GM23338 (cell line): Measurements from ENCODE around the gene UCP1. TPM values are rescaled to one million over a fixed set of nuclear protein-coding genes. Genes with fewer than 3 reads are reported as not detected.

Experiments used
- ATAC-seq: fragments of 200-7000 bp; cut with Tn5 transposase; 3 replicates; pipeline ENCODE4 v1.9.1; 2020
- DNase-seq: peaks from one replicate; pipeline ENCODE4 v3.0.0-alpha.2; 2015; ENCODE audit warnings: low spot score
- H2AFZ ChIP-seq: fragments of 200-600 bp; sonication (generic); 2 replicates; pipeline ENCODE4 v1.8.0; 2016; ENCODE audit warnings: antibody characterized with exemption, mild to moderate bottlenecking, moderate library complexity
- H3F3A ChIP-seq: fragments of 200-600 bp; sonication (generic); replicated peaks from 2 replicates; pipeline ENCODE4 v1.8.0; 2017; ENCODE audit warnings: antibody characterized with exemption, mixed run types, low read depth
- H3K27ac ChIP-seq: fragments of 200-600 bp; sonication (generic); 2 replicates; pipeline ENCODE4 v1.6.1; 2016; ENCODE audit warnings: low read depth
- H3K27me3 ChIP-seq: fragments of 200-600 bp; sonication (generic); 2 replicates; pipeline ENCODE4 v1.8.0; 2016; ENCODE audit warnings: mild to moderate bottlenecking, mixed run types, moderate library complexity; ENCODE audit not compliant: insufficient read depth
- H3K36me3 ChIP-seq: fragments of 200-600 bp; sonication (generic); 2 replicates; pipeline ENCODE4 v1.8.0; 2016; ENCODE audit warnings: mild to moderate bottlenecking; ENCODE audit not compliant: insufficient read depth
- H3K4me1 ChIP-seq: fragments of 200-600 bp; sonication (generic); 2 replicates; pipeline ENCODE4 v1.8.0; 2016; ENCODE audit warnings: mild to moderate bottlenecking, moderate library complexity; ENCODE audit not compliant: insufficient read depth
- H3K4me2 ChIP-seq: fragments of 200-600 bp; sonication (generic); 2 replicates; pipeline ENCODE4 v1.7.1; 2017; ENCODE audit warnings: mixed run types
- H3K4me3 ChIP-seq: fragments of 200-600 bp; sonication (generic); 2 replicates; pipeline ENCODE4 v1.6.1; 2016; ENCODE audit warnings: mixed run types
- H3K79me2 ChIP-seq: fragments of 200-600 bp; sonication (generic); replicated peaks from 2 replicates; pipeline ENCODE4 v1.8.0; 2017; ENCODE audit warnings: mild to moderate bottlenecking; ENCODE audit not compliant: insufficient read depth
- H3K9me2 ChIP-seq: fragments of 200-600 bp; sonication (generic); 2 replicates; pipeline ENCODE4 v1.8.0; 2017; ENCODE audit not compliant: insufficient read depth
- H4K20me1 ChIP-seq: fragments of 200-600 bp; sonication (generic); replicated peaks from 2 replicates; pipeline ENCODE4 v1.8.0; 2017; ENCODE audit warnings: mild to moderate bottlenecking; ENCODE audit not compliant: insufficient read depth
- H3K27ac Mint-ChIP-seq: 2 replicates; pipeline ENCODE4 v1.8.0; 2020; ENCODE audit warnings: inconsistent platforms, mild to moderate bottlenecking, moderate library complexity, mixed read lengths
- H3K27me3 Mint-ChIP-seq: 3 replicates; pipeline ENCODE4 v1.8.0; 2022; ENCODE audit warnings: low read depth, mild to moderate bottlenecking, moderate library complexity, mixed read lengths, inconsistent platforms; ENCODE audit not compliant: insufficient read depth, poor library complexity
- H3K36me3 Mint-ChIP-seq: 3 replicates; pipeline ENCODE4 v1.8.0; 2021; ENCODE audit warnings: low read depth, mild to moderate bottlenecking, inconsistent platforms, moderate library complexity, mixed read lengths
- H3K4me1 Mint-ChIP-seq: 3 replicates; pipeline ENCODE4 v1.8.0; 2020; ENCODE audit warnings: mild to moderate bottlenecking, inconsistent platforms, mixed read lengths
- H3K4me3 Mint-ChIP-seq: 3 replicates; pipeline ENCODE4 v1.8.0; 2021; ENCODE audit warnings: moderate library complexity, mild to moderate bottlenecking, inconsistent platforms, mixed read lengths
- H3K9me3 Mint-ChIP-seq: 3 replicates; pipeline ENCODE4 v1.8.0; 2020; ENCODE audit warnings: moderate library complexity, mild to moderate bottlenecking, inconsistent platforms, mixed read lengths
- CREB1 ChIP-seq: fragments of 250-450 bp; sonication (Bioruptor Pico); IDR thresholded peaks from 2 replicates; pipeline ENCODE4 v1.5.0; 2020; ENCODE audit warnings: low read depth, mild to moderate bottlenecking, moderate library complexity
- EZH2 ChIP-seq: fragments of 200-600 bp; sonication (generic); IDR thresholded peaks from one replicate; pipeline ENCODE4 v1.8.0; 2017; ENCODE audit warnings: antibody characterized with exemption, mild to moderate bottlenecking, low read depth; ENCODE audit not compliant: unreplicated experiment
- EZH2phosphoT487 ChIP-seq: fragments of 200-600 bp; sonication (generic); IDR thresholded peaks from one replicate; pipeline ENCODE4 v1.8.1; 2018; ENCODE audit warnings: antibody characterized with exemption; ENCODE audit not compliant: unreplicated experiment
- JUNB ChIP-seq: IDR thresholded peaks from one replicate; pipeline ENCODE4 v1.6.1; 2016; ENCODE audit warnings: antibody characterized with exemption; ENCODE audit not compliant: unreplicated experiment
- NANOG ChIP-seq: IDR thresholded peaks from 2 replicates; pipeline ENCODE4 v1.6.1; 2016; ENCODE audit warnings: antibody characterized with exemption, borderline replicate concordance
- POLR2AphosphoS5 ChIP-seq: IDR thresholded peaks from 2 replicates; pipeline ENCODE4 v1.6.1; 2016; ENCODE audit warnings: antibody characterized with exemption, low read depth
- REST ChIP-seq: IDR thresholded peaks from one replicate; pipeline ENCODE4 v1.6.1; 2018; ENCODE audit warnings: antibody characterized with exemption; ENCODE audit not compliant: unreplicated experiment
- STAT1 ChIP-seq: IDR thresholded peaks from one replicate; pipeline ENCODE4 v1.6.1; 2016; ENCODE audit warnings: antibody characterized with exemption; ENCODE audit not compliant: unreplicated experiment
- ZNF114 ChIP-seq: fragments of 250-450 bp; sonication (Bioruptor Pico); IDR thresholded peaks from 2 replicates; pipeline ENCODE4 v1.5.0; 2020; ENCODE audit warnings: mild to moderate bottlenecking, moderate library complexity
- ZNF331 ChIP-seq: fragments of 250-450 bp; sonication (Bioruptor Pico); IDR thresholded peaks from 2 replicates; pipeline ENCODE4 v1.5.0; 2020; ENCODE audit warnings: low read depth, mild to moderate bottlenecking, moderate library complexity
- polyA plus RNA-seq: library from polyadenylated mRNA; unstranded; fragments of >200 nt; fragmentation: Nextera tagmentation; extraction: Ambion mirVana; gene quantifications from 2 replicates; pipeline ENCODE4 v1.2.1, GENCODE V29; 2016
- total RNA-seq: library from RNA; depleted of rRNA; stranded (reverse); fragments of >200 nt; shearing (Covaris generic); gene quantifications from 2 replicates; pipeline ENCODE4 v1.2.3, GENCODE V29; 2014
- TF ChIP-seq, protein P1 (sequence below): IDR thresholded peaks from 2 replicates; pipeline ENCODE4 v1.6.1; 2016; ENCODE audit warnings: antibody characterized with exemption
- TF ChIP-seq, protein P2 (sequence below), 2 experiments: fragments of 200-600 bp in 1 of 2; sonication (generic) in 1 of 2; conservative IDR thresholded peaks; 2 replicates each; pipeline versions ENCODE4 v1.5.1 to v1.6.1; 2016 to 2017; ENCODE audit warnings: antibody characterized with exemption in 2 of 2, low read depth in 2 of 2, mild to moderate bottlenecking in 2 of 2, moderate library complexity in 1 of 2

Gene UCP1
- total and polyA plus RNA-seq, 2 experiments from 2014 or later = 0.21 TPM; not detected in 1

DNA sequence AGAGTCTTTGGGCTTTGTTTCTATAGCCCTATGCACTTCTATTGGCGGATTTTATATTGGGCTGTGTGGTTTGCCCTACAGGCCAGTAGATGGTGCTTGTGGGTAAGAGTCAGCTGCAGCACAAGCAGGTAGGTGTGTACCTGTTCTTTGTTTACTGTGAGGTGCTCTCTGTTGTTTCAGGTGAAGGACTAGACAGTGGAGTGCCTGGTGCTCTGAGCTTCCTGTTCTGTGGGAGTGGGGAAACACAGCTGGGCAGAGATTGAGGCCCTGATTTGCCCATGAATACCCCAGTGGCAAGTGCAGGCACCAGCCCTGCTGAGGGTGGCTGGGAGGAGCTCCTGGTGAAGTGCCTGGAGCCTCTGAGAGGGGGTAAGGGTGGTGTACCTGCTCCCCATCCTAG lies 26.3 kb upstream of the UCP1 start:
- peak; percentile 78 for DNase-seq

DNA sequence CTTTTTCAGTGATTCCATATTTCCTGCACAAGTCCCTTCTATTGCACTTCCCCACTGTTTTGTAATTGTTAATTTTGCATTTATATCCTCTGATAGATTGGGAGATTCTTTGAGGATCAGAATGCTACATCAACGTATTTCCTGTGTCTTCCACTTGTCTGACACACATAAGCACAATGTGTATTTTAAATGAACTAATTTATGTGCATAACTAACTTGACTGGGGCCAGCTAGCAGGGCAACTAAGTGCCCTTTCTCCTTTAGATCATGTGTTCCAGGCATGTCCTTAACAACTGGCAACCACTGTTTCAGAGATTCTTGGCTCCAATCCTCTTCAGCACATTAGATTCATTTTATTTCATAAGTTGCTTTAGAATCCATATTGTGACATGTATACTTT lies 15.7 kb upstream of the UCP1 start:
- no peaks in the 10 kb centered on the region for H3F3A ChIP-seq
- H2AFZ ChIP-seq = 0 out of 2 replicates have a peak overlapping the region, but pooled peaks have one; percentile 19
- no peak overlapping the region for H3K4me2 ChIP-seq
- H4K20me1 ChIP-seq = no peaks in the 10 kb centered on the region
- H3K4me3 ChIP-seq = no peak overlapping the region
- no peaks in the 10 kb centered on the region for H3K36me3 ChIP-seq
- Mint-ChIP-seq H3K27ac (no peak overlapping the region), H3K36me3 (no peaks in the 10 kb centered on the region), H3K27me3 (peaks cover 5% of the 10 kb centered on the region), H3K4me3 (no peak overlapping the region), H3K4me1 (no peaks in the 10 kb centered on the region), H3K9me3 (no peaks in the 10 kb centered on the region)
- H3K79me2 ChIP-seq = no peaks in the 10 kb centered on the region
- no peaks in the 10 kb centered on the region for H3K9me2 ChIP-seq
- H3K27ac ChIP-seq = no peak overlapping the region
- no peaks in the 10 kb centered on the region for H3K4me1 ChIP-seq
- peaks cover 3% of the 10 kb centered on the region; the same call in 1 of the 2 replicates for H3K27me3 ChIP-seq
- ATAC-seq (no peak), DNase-seq (no peak)
- TF ChIP-seq POLR2AphosphoS5 (no peak), STAT1 (no peak), ZNF331 (CRISPR knock-in tag) (no peak), EZH2phosphoT487 (no peak), EZH2 (no peak), JUNB (no peak), NANOG (no peak), ZNF114 (no peak), REST (no peak), CREB1 (CRISPR knock-in tag) (no peak)
- TF ChIP-seq, protein P1, sequence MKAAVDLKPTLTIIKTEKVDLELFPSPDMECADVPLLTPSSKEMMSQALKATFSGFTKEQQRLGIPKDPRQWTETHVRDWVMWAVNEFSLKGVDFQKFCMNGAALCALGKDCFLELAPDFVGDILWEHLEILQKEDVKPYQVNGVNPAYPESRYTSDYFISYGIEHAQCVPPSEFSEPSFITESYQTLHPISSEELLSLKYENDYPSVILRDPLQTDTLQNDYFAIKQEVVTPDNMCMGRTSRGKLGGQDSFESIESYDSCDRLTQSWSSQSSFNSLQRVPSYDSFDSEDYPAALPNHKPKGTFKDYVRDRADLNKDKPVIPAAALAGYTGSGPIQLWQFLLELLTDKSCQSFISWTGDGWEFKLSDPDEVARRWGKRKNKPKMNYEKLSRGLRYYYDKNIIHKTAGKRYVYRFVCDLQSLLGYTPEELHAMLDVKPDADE = no peak
- TF ChIP-seq, protein P2, sequence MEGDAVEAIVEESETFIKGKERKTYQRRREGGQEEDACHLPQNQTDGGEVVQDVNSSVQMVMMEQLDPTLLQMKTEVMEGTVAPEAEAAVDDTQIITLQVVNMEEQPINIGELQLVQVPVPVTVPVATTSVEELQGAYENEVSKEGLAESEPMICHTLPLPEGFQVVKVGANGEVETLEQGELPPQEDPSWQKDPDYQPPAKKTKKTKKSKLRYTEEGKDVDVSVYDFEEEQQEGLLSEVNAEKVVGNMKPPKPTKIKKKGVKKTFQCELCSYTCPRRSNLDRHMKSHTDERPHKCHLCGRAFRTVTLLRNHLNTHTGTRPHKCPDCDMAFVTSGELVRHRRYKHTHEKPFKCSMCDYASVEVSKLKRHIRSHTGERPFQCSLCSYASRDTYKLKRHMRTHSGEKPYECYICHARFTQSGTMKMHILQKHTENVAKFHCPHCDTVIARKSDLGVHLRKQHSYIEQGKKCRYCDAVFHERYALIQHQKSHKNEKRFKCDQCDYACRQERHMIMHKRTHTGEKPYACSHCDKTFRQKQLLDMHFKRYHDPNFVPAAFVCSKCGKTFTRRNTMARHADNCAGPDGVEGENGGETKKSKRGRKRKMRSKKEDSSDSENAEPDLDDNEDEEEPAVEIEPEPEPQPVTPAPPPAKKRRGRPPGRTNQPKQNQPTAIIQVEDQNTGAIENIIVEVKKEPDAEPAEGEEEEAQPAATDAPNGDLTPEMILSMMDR (conservative IDR thresholded peaks at IDR 0.05; ENCODE audit: low read depth in 2 of 2) = no peak

More for the DNA sequence above, 26.3 kb upstream of the UCP1 start:
- Histone ChIP-seq H3K4me1 (no peaks in the 10 kb centered on the region), H4K20me1 (no peaks in the 10 kb centered on the region), H3K4me3 (no peak overlapping the region), H3K4me2 (no peak overlapping the region), H3F3A (no peaks in the 10 kb centered on the region), H3K9me2 (no peaks in the 10 kb centered on the region), H2AFZ (no peak overlapping the region), H3K27me3 (no peaks in the 10 kb centered on the region), H3K27ac (no peak overlapping the region), H3K79me2 (no peaks in the 10 kb centered on the region), H3K36me3 (no peaks in the 10 kb centered on the region)
- no peaks in the 10 kb centered on the region for H3K9me3 Mint-ChIP-seq
- H3K27ac Mint-ChIP-seq = no peak overlapping the region
- TF ChIP-seq ZNF114 = no peak
- TF ChIP-seq, protein P2 (conservative IDR thresholded peaks at IDR 0.05; ENCODE audit: low read depth in 2 of 2) = peak; percentile 79 to 93
- no peaks in the 10 kb centered on the region for H3K27me3 Mint-ChIP-seq
- no peaks in the 10 kb centered on the region; the same call in 2 of the 3 replicates for H3K4me1 Mint-ChIP-seq
- ATAC-seq = peak; percentile 100
- no peaks in the 10 kb centered on the region for H3K36me3 Mint-ChIP-seq
- H3K4me3 Mint-ChIP-seq = no peak overlapping the region
